Stimulated activated CD8-positive, alpha-beta memory T cell treated with anti-CD3 and anti-CD28 coated beads, Interleukin-4, amount 100 ng/mL, for 1 hour (primary cell): ENCODE measurements around the gene NYNRIN.

ENCODE experiments used
- DNase-seq, 2 donors: peaks; one replicate each; pipeline ENCODE4 v3.0.0-alpha.2; 2020; ENCODE audit warnings: low read depth in 2 of 2, low spot score in 1 of 2

Gene NYNRIN

DNA sequence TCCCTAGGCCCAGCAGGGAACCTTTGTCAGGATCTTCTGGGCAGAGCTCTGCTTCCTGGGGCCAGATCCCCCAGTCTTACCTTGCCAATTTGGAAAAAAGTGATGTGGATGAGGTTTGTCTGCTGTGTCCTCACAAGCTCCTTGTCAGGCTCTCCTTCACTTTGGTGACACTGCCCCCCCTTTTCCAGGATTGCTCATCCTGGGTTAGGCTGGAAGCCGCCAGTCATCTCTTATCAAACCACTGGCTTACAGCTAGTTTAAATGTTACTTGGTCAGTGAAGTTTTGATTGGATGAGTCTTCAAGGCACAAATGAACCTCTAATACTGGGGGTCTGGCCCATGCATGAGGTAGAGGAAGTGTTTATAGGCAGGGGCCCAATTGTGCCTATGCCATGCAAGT, 15.3 kb downstream of the NYNRIN start:
- DNase-seq: no peak

DNA sequence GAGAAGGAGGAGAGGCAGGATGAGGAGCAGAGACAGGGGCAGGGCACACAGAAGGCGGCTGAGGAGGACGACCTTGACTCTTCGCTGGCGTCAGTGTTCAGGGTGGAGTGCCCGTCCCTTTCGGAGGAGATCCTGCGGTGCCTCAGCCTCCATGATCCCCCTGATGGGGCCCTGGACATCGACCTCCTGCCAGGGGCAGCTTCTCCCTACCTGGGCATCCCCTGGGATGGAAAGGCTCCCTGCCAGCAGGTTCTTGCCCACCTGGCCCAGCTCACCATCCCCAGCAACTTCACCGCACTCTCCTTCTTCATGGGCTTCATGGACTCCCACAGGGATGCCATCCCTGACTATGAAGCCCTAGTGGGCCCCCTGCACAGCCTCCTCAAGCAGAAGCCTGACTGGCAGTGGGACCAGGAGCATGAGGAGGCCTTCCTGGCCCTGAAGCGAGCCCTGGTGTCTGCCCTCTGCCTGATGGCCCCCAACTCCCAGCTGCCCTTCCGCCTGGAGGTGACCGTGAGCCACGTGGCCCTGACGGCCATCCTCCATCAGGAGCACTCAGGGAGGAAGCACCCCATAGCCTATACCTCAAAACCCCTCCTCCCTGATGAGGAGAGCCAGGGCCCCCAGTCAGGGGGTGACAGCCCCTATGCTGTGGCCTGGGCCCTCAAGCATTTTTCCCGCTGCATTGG, 16.1 kb downstream of the NYNRIN start:
- DNase-seq: no peak

DNA sequence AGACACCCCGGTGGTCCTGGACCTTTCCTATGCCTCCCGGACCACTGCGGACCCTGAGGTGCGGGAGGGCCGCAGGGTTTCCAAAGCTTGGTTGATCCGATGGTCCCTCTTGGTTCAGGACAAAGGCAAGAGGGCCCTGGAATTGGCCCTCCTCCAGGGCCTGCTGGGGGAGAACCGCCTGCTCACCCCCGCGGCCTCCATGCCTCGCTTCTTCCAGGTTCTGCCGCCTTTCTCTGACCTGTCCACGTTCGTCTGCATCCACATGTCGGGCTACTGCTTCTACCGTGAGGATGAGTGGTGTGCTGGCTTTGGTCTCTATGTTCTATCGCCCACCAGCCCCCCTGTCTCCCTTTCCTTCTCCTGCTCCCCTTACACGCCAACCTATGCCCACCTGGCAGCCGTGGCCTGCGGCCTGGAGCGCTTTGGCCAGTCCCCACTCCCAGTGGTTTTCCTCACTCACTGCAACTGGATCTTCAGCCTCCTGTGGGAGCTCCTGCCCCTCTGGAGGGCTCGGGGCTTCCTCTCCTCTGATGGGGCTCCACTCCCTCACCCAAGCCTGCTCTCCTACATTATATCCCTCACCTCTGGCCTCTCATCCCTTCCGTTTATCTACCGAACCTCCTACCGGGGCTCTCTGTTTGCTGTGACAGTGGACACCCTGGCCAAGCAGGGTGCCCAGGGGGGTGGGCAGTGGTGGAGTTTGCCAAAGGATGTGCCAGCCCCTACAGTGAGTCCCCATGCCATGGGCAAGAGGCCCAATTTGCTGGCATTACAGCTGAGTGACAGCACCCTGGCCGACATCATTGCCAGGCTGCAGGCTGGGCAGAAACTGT, 16.8 kb downstream of the NYNRIN start:
- no peak for DNase-seq

DNA sequence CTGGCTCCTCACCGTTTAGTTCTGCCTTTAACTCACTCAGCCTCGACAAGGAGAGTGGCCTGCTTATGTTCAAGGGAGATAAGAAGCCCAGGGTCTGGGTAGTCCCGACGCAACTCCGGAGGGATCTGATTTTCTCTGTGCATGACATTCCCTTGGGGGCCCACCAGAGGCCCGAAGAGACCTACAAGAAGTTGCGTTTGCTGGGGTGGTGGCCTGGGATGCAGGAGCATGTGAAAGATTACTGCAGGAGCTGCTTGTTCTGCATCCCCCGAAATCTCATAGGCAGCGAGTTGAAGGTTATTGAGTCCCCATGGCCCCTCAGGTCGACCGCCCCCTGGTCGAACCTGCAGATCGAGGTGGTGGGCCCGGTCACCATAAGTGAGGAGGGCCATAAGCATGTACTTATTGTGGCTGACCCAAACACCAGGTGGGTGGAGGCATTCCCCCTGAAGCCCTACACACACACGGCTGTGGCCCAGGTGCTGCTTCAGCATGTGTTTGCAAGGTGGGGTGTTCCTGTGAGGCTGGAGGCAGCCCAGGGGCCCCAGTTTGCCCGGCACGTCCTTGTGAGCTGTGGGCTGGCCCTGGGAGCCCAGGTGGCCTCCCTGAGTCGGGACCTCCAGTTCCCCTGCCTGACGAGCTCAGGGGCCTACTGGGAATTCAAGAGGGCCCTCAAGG, 17.6 kb downstream of the NYNRIN start:
- DNase-seq: no peak

DNA sequence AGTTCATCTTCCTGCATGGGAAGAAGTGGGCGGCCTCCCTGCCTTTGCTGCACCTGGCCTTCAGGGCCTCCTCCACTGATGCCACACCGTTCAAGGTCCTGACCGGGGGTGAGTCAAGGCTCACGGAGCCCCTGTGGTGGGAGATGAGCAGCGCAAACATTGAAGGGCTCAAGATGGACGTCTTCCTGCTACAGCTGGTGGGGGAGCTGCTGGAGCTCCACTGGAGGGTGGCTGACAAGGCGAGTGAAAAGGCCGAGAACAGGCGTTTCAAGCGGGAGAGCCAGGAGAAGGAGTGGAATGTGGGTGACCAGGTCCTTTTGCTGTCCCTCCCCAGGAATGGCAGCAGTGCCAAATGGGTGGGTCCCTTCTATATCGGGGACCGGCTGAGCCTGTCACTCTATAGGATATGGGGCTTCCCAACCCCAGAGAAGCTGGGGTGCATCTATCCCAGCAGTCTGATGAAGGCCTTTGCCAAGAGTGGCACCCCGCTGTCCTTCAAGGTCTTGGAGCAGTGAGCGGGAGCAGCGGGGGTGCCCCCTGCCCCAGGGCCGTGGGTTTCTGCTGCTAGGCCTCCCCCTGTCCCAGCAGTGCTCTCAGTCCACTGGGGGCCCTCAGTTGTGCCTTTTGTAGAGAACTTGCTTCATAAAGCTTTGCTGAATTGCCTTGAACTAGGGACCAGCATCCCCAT, 18.3 kb downstream of the NYNRIN start:
- DNase-seq: no peak

DNA sequence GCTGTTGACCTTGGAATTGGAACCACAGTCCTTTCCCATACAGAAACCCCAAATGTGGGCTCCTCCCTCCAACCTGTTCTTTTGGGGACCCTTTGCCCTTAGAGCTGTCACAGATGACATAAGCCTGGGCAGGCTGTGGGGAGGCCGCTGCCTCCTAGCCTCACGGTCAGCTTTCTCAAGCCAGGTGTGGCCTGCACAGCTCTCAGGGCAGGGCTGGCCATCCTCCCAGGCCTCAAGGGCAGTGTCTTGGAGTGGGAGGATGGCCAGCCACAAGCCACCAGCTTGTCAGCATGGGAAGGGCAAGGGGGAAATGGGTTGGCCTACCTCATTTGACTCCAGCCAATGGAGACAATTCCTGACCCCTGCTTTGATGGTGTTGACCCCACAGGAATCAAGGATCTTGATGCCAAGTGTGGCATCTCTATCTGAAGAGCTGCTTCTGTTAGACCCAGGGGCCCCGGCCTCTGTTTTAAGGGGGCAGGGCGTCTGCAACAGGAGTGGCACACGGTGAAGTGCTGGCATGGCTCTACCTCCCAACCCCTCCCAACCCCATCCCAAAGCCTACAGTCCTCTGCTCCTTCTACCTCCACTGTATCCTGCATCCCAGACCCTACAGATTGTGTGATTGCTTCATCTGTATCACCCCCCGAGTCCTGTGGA, 19.2 kb downstream of the NYNRIN start:
- no peak for DNase-seq

DNA sequence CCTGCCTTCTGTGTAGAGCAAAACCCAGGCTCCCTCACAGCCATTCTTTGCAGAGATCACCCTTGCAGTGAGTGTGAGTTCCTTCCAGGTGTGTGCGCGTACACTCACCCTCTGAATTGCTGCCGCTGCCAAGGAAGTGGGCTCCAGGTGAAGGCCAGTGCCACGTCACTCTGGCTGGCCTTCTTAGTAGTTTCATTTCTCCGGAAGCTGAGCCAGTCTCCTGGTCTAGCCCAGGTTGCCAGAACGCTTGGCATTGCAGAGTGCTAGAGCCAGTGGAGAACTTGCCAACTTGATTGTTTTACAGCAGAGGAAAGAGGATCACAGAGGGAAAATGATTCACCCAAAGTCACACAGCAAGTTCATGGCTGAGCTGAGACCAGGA, 19.7 kb downstream of the NYNRIN start:
- DNase-seq: no peak

DNA sequence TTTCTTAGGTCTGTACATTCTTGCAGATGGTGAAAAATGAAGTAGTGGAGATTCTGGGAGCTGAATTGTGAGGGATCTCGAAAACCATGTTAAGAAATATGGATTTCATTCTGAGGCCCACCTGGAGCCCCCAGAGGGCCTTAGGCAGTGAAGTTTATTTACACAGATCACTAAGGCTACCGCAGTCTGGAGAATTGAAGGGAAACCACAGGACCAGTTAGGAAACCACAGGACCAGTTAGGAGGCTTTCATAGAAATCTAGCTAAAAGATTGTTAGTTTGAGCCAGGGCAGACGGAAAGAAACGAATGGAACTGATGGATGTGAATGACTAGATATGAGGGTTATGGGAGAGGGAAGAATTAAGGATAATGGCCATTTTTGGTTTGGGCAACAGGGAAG, 23.5 kb downstream of the NYNRIN start:
- DNase-seq: no peak

DNA sequence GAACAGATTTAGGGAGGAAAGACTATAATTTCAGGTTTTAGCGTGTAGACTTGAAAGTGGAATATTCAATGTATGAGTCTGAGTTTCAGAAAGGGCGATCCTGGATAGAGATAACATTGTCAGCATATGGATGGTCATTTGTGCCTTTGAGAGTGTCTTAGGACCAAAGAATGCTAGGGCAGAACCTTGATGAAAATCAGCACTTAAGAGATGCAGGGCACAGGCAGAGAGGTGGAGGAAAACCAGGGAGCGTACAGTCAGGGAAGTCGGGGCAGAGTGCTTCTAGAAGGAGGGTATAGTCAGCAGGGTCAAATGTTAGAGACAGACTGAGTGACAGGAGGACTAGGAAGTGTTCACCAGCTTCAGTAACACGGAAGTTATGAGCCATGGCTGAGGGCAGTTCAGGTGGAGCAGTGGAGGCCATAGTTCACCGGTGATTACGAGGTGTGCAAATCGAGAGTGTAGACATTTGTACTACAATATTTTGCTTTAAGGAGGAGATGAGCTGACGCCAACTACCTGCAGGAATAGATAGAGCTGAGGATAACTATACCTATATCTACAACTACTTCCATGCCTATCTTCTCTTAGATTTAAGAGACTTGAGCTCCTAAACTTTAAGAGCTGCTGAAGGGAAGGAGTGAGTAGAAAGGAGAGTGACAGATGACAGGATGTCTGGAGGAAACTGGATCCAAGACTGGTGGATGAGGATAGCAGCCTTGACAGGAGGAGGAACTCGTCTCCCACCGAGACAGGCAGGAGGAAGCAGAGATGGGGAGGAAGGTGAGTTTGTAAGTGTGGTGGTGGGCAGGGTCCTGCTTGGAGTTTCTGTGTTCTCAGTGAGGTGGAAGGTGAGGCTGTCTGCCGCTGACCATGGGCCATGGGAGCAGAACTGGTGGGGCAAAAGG, 24.1 kb downstream of the NYNRIN start:
- DNase-seq: no peak

DNA sequence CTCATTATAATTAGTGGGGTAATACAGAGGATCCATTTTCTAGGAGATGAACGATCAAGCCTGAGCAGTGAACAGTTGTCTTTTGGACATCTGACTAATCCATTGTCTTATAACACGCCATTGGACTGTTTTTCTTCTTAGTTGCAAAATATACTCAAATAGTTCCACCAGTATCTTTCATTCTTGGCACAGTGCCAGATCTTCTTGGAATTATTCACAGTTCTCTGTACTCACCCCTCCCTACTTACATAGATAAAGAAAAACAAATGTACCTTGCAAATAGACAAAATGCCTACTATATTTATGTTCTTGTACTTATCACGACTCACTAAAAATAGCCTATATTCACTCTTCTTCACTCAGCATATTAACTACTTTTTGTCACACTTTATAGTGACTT, 26.9 kb downstream of the NYNRIN start:
- DNase-seq: no peak

DNA sequence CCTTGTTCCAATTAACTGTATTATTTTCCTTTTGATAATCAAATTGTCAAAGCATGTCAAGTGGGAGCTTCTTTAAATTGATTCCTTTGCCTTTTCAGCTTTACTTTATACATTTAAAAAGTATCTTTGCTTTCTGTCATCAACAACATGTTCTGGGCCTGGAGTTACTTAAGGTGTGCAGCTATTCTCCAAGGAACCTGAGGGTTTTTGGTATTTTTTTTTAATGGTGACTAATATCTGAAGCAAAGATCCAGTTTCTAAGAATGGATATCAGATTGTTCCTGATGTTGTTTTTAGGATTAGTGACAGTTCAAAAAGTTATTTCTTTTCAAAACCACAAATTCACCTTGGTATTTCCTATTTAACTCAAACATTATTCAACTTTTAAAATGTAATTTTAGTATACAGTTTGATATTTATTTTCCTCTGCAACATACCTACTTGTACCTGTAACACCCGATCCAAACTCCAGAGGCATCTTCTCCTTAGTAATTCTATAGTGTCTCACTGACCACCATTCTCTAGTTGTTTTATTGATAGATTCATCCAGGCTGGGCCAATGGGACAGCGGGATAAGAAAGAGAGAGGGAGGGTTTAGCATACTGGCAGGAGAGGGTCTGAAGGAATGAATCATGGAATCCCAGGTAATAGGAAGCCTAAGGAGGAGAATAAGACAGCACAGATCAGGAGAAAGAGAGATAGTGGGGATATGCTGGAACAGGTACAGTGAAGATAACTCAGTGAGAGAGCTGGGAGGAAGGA, 27.5 kb downstream of the NYNRIN start:
- DNase-seq: no peak

DNA sequence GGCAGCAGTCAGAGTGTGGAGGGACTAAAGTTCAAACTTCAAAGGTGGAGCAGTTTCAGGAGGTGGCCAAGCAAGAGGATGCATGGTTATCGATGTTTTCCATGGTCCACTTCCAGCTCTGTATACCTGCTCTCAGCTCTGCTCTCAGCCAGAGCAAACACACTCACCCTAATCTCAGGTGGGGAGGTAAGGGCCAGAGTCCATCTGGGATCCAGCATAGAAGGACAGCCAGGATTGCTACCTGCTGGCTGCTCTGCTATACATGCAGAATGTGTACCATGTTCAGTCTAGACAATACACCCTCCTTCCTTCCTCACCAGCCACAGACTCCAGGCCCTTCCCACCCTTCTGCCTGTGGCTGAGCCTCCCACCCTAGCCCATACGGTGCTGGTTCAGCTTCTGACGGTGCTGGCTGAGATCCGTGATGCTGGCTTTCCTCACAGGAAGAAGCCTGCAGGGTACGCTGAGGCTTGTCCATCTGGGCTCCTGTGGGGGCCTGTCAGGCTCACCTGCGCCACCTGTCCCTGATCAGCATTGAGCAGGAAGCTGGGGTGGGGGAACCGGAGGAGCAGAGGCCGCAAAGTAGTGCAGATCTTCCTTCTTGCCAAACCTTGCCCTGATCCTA, 28.2 kb downstream of the NYNRIN start:
- DNase-seq: no peak

DNA sequence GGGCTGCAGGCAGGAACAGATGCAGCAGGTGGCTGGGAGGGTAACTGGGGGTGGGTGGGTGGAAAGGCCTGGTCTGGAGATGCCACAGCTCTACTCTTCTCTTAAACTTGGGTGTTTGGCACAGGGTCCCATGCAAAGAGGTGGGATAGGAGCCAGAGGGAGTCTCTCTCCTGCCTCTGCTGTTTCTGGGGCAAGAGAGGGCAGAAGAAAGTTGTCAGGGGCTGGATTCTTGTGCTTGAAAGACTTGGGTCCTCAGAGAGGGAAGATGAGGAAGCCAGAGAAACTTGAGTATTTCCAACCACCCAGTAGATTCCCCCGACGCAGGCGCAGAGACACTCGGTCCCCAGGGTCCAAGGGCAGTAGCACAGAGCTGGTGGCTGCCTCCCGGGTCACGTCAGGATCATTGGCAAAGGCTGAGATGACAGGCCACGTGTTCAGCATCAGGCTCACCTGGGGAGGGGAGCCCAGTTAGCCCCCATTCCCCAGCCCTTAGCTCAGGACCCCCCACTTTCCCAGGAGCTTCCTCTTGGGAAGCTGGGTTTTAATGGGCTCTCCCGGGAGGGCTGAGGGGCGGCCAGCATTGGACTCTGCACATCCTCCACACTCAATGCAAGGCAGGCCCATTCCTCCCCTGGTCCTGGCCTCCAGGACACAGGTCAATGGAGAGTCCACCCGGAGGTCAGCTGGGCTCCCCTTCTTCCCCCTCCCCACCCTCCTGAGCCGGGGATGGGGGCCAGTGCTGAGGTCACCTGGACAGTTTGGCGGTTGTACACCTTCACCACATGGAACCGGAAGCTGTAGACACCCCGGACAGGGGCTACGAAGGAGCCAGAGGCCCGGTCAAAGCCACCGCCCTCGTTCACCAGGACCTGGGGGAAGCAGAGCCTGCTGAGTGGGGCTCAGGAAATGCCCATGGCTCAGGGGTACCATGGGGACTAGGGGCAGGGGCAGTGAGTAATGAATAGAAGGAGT, 29.0 kb downstream of the NYNRIN start:
- DNase-seq: no peak

DNA sequence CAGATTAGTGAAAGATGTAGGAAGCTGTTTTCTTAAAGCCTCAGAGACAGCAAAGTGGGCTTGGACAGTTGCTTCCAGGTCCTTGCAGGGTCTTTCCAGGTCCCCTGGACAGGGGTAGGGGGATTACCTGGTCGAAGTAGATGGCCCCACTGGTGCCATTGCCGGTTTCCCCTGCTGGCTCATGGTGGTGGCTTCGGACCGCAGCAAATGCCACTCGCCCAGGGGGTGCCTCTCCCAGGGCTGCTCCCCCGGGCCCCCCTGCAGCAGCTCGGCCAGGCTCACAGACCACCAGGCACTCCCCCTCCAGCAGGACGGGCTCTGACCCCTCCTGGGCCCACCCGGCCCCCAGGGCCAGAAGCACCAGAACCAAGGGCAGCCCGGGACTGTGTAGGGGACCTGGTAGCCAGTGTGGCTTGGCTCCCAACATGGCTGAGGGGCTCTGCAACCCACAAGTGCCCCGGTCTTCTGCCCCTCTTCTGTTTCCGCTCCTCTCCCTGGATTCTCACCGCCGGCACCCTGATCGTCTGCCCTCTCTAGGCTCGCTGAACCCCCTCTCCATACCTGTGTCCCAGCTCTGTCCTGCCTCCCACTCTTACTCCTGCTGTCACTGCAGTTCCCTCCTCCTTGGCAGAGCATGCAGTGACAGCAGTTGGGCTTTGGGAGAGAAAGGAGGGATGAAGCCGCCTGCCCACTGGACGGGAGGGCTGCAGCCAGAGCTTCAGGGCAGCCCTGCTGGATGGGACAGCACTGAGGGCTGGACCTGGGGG, 30.0 kb downstream of the NYNRIN start:
- no peak for DNase-seq

DNA sequence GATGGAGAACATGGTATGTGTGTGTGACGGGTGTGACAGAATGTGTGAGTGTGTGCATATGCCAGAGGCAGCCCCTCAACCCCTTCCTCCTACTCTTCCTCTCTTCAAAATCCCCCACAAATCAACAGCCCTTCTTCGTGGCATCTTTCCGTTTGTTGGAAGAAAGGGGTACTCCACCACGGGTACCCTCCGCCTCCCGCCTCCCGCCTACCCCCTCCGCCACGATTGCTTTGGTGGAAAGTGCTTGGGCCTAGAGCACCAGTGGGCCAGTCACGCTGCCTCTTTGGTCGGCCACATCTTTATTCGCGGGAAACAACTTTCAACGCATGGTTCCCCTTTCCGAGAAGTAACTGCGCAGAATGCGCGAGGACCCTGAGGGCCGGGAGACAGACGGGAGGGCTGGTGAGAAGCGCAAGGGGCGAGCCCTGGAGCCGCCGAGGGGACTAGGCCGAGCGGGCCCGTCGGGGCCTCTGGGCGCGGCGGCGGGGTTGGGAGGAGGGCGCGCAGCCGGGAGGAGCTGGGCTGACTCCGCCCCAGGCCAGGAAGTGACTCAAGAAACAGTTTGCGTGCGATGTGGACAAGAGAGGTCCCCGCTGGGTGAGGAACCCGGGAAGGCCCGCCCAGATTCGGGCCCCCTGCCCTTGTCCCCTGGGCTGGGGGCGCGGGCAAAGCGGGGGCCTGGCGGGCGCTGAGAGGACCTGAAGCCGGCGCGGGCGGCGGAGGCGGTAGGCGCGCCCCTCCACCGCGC, 30.8 kb downstream of the NYNRIN start, which contains the start of the genes CBLN3 and KHNYN:
Gene CBLN3 (minus strand): TSS at position 274 of the 748 bp plus-strand sequence. CDS start 614 bp downstream, outside the sequence.
Gene KHNYN (plus strand): TSS at position 560 of the 748 bp plus-strand sequence. CDS start 777 bp downstream, outside the sequence.
- DNase-seq: peak; percentile 65 to 74

DNA sequence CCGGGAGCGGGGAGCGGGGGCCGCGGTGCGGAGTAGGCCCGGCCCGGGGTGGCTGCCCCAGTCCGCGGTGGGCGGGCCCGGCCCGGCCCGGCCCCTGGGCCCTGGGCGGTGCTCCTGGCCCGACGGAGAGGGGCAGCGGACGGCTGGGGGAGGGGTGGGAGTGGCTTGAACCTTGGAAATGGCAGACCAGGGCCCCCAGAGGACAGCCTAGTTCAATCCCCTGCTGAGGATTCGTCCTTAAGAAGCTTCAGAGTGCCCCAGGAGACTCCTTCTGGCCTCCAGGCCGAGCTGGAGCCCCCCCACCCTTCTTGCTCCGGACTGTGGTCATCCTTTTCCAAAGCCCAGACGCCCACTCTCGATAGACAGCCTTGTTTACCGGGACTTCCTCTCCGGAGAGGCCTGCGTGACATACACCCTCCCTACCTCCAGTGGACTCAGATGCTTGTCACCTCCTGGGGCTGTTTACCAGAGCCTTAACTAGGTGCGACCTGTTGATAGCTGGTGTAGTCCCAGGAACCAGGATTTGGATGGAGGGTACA, 31.4 kb downstream of the NYNRIN start:
- DNase-seq: peak in 1 of 2 donors; percentile 27
